SHP77 (cell line): ENCODE results near the gene SPIRE1.
"Not testable (repeated sequence)": the region's sequence is repeated elsewhere in the genome, so short reads cannot be mapped to it uniquely, and the experiment has no call there.

ENCODE experiments used
- DNase-seq, 2 experiments: peaks; one replicate each; lab custom pipeline; 2025; lab: John Stamatoyannopoulos, UW

The SPIRE1 gene

GRCh38 chr18:12552879-12553242 lies 105.0 kb downstream of the SPIRE1 start:
- no peak for DNase-seq

GRCh38 chr18:12551943-12552878 lies 105.7 kb downstream of the SPIRE1 start:
- not testable (repeated sequence) for DNase-seq

GRCh38 chr18:12551466-12551865 lies 106.4 kb downstream of the SPIRE1 start:
- DNase-seq = not testable (repeated sequence)

GRCh38 chr18:12543697-12544096 lies 114.2 kb downstream of the SPIRE1 start:
- DNase-seq = no peak

- DNase-seq = no peak
Observed at GRCh38 chr18:12540751-12541150, 117.2 kb downstream of the SPIRE1 start.

GRCh38 chr18:12539158-12539557 lies 118.7 kb downstream of the SPIRE1 start:
- not testable (repeated sequence) for DNase-seq

GRCh38 chr18:12534820-12535219 lies 123.1 kb downstream of the SPIRE1 start:
- no peak for DNase-seq

- no peak for DNase-seq
Observed at GRCh38 chr18:12532661-12533060, 125.2 kb downstream of the SPIRE1 start.

GRCh38 chr18:12531749-12532148 lies 126.2 kb downstream of the SPIRE1 start:
- DNase-seq = no peak

GRCh38 chr18:12520442-12520992 lies 137.4 kb downstream of the SPIRE1 start:
- no peak for DNase-seq

GRCh38 chr18:12518832-12519531 lies 138.9 kb downstream of the SPIRE1 start:
- no peak for DNase-seq

GRCh38 chr18:12518326-12518725 lies 139.6 kb downstream of the SPIRE1 start:
- DNase-seq = no peak

- DNase-seq = no peak
Observed at GRCh38 chr18:12517142-12517825, 140.6 kb downstream of the SPIRE1 start.

GRCh38 chr18:12516049-12516630 lies 141.8 kb downstream of the SPIRE1 start:
- DNase-seq = no peak

GRCh38 chr18:12515550-12515949 lies 142.4 kb downstream of the SPIRE1 start:
- no peak for DNase-seq

GRCh38 chr18:12507007-12507406 lies 150.9 kb downstream of the SPIRE1 start:
- DNase-seq = no peak

- no peak for DNase-seq
Observed at GRCh38 chr18:12500986-12501385, 156.9 kb downstream of the SPIRE1 start.

GRCh38 chr18:12497839-12498238 lies 160.1 kb downstream of the SPIRE1 start:
- DNase-seq = no peak

- DNase-seq = no peak
Observed at GRCh38 chr18:12497296-12497695, 160.6 kb downstream of the SPIRE1 start.

- no peak for DNase-seq
Observed at GRCh38 chr18:12492907-12493306, 165.0 kb downstream of the SPIRE1 start.

- no peak for DNase-seq
Observed at GRCh38 chr18:12491611-12492435, 166.1 kb downstream of the SPIRE1 start.
